Measurements from ENCODE around the gene SLC25A51. TPM values are rescaled to one million over a fixed set of nuclear protein-coding genes. Genes with fewer than 3 reads are reported as not detected.

The SLC25A51 gene
- total RNA-seq, 2 donors from 2014 or later: 19.8 to 23.4 TPM

DNA sequence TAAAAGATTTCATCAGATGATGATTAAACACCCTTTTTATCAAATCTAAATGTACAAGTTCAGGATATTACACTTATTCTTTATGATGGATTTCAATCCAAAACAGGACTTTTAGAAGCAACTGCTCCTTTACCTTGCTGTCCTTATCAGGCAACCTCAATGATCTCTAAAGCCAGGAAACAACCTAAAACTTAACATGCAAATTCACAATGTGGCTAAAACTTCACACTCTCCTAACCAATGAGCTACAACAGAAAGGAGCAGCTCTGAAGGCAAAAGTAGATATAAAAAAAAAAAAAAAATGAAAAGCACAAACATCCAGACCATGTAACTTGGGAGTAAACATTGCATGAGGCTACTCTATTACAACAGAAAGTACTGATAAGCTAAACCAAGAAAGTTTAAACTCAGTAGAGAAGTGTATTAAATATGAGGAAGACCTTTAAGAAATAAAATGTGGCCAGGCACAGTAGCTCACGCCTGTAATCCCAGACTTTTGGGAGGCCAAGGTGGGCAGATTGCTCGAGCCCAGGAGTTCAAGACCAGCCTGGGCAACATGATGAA lies 22.9 kb downstream of the SLC25A51 start:
- intact Hi-C loops (cut with DNase I, micrococcal nuclease): no loop called here
- ATAC-seq: no peak
- no peak for DNase-seq

DNA sequence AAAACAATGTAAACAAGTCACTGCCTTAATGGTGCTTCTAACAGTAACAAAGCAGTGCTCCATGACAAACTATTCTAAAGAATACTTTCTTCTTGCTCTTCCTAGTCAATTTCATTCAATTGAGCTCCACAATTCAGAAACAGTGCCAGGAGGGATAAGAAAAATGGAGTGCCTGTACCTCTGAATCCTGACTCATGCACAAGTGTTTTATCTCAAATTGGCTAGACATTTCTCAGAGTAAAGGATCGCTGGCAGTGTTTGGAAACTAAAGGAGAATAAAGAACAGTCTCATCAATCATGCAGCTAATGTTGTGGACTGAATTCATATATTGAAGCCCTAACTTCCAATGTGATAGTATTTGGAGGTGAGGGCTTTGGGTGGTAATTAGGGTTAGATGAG lies 27.6 kb downstream of the SLC25A51 start:
- no peak for ATAC-seq
- no peak for DNase-seq
- intact Hi-C loops (cut with DNase I, micrococcal nuclease): no loop called here

DNA sequence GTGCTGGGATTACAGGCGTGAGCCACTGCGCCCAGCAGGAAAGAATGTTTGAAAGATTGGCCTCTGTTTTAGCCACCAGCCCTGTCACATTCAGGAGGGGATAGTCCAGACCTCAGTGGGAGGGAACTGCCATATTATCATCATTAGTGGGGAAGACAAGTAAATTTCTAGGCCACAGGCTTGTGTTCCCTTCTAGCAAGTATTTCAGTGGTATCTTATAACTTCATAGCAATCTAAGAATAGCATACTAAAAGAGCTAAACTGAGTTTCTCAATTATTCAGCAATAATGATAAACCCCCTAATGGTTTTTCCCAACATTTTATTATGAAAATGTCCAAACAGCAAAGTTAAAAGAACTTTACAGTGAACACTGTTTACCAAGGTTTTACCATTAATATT lies 30.0 kb downstream of the SLC25A51 start:
- ATAC-seq: no peak
- intact Hi-C loops (cut with DNase I, micrococcal nuclease): no loop called here
- no peak for DNase-seq

DNA sequence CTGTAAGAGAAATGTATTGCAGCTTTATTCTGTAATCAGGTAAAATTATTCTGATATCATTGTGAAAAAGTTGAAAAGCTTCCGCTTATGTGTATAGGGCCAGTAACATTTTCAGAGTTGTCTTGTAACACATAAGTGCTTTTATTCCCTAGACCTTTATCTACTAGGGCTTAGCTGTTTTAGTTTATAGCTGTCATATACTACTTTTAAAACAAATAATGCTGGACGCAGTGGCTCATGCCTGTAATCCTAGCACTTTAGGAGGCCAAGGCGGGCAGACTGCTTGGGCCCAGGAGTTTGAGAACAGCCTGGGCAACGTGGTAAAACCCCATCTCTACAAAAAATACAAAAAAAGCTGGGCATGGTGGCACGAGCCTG lies 33.1 kb downstream of the SLC25A51 start:
- ATAC-seq (peak; percentile 97), DNase-seq (peak in 1 of 2 donors; percentile 19)
- intact Hi-C loops (cut with DNase I, micrococcal nuclease): no loop called here

DNA sequence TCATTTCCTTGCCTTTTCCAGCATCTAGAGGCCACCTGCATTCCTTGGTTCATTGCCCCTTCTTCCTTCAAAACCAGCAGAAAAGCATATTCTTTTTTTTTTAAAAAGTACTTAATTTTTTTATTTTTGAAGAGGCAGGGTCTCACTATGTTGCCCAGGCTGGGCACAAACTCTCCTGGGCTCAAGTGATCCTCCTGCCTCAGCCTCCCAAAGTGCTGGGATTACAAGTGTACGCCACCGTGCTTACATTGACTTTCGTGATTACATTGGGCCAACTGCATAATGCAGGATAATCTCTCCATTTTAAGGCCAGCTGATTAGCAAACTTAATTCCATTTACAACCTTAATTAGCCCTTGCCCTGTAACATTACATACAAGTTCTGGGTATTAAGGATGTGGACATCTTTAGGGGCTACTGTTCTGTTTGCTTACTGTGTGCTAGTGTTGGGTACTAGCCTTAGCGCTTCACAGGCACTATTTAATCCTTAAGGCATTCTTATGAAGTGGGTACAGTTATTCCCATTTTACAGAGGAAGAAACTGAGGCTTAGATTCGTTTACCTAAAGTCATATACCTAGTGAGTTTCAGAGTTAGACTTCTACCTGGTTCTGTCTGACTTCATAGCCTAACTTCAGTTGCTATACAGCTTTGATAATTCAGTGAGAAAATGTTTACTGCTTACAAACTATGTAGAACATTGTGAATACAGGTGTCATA lies 33.7 kb downstream of the SLC25A51 start:
- DNase-seq: no peak
- ATAC-seq: no peak
- intact Hi-C loops (cut with DNase I, micrococcal nuclease): no loop called here

DNA sequence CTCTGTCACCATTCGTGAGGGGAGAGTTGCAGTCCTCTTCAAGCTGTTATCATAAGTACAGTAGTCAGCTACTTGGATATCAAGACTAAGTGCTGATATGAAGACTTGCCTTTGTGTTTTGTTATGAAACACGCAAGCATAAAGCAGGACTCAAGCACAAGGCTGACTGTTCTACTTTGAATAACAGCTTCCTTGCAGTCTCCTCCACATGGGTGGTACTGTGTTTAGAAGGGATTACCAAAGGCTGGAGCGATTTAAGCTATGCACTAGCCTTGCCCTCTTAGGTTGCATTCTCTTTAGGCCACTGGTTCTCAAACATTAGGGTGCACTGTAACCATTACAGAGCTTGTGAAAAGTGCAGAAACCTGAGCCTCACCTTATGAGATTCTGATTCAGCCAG lies 41.4 kb downstream of the SLC25A51 start:
- ATAC-seq (no peak), DNase-seq (no peak)
- intact Hi-C loops (cut with DNase I, micrococcal nuclease): no loop called here

DNA sequence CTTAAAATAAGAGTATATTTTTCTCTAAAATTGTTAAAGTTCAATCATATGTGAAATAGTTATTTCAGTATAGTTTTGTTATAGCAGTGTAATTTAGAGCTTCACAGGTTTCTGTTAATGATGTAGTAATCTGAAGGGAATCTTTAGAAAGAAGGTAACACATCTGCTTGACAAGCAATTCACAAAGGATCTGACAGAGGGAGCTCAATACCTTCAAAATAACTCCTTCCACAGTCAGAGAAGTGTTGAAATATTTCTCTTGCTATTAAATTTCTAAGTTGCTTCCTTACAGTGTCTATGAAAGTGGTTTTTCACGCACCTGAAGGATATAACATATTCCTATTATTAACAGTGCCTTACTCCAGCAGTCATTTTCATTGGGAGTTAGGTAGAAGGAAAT lies 44.9 kb downstream of the SLC25A51 start:
- no peak for DNase-seq
- intact Hi-C loops (cut with DNase I, micrococcal nuclease): no loop called here
- ATAC-seq: no peak

DNA sequence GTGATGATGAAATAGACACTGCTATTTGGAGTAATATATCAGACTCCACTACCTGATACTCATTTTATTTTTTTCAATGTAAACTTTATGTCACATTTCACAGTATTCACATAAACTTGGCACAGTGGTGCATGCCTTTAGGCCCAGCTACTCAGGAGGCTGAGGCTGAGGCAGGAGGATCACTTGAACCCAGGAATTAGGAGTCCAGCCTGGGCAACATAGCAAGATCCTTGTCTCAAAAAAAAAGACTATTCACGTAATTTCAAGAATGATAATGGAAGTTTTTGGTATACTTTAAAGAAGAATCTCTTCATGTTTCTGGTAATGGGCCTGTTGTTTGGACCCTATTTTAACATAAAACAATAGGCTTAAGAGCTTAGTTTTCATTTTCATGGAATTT lies 47.4 kb downstream of the SLC25A51 start:
- intact Hi-C loops (cut with DNase I, micrococcal nuclease): no loop called here
- ATAC-seq (no peak), DNase-seq (no peak)

DNA sequence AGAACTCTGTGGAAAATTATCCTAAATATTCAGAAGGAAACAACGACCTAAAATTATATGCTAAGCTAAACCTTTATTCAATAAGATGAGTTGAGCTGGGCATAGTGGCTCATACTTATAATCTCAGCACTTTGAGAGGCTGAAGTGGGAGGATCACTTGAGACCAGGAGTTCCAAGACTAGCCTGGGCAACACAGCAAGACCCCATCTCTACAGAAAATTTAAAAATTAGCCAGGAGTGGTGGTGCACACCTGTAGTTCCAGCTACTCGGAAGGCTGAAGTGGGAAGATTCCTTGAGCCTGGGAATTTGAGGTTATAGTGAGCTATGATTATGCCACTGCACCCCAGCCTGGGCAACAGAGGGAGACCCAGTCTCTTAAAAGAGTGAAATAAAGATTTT lies 51.7 kb downstream of the SLC25A51 start:
- intact Hi-C loops (cut with DNase I, micrococcal nuclease): no loop called here

DNA sequence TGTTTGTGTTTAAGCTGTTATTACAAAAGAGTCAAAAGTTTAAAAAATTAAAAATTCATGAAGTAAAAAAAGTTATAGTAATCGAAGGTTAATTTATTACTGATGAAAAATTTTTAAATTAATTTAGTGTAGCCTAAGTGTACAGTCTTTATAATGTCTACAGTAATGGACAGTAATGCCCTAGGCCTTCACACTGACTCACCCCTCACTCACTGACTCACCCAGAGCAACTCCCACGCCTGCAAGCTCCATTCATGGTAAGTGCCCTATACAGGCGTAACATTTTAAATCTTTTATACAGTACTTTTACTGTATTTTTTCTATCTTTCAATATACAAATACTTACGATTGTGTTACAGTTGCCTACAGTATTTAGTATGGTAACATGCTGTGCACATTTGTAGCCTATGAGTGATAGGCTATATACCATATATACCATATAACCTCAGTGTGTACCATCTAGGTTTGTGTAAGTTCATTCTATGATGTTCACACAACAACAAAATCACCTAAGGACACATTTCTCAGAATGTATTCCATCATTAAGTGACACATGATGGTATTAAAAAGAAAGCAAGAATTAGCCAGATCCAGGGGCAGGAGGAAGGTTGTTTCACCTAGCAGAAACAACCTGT lies 63.2 kb downstream of the SLC25A51 start:
- intact Hi-C loops (cut with DNase I, micrococcal nuclease): no loop called here
- ATAC-seq (no peak), DNase-seq (no peak)

More for the DNA sequence above, 51.7 kb downstream of the SLC25A51 start:
- ATAC-seq (no peak), DNase-seq (no peak)

DNA sequence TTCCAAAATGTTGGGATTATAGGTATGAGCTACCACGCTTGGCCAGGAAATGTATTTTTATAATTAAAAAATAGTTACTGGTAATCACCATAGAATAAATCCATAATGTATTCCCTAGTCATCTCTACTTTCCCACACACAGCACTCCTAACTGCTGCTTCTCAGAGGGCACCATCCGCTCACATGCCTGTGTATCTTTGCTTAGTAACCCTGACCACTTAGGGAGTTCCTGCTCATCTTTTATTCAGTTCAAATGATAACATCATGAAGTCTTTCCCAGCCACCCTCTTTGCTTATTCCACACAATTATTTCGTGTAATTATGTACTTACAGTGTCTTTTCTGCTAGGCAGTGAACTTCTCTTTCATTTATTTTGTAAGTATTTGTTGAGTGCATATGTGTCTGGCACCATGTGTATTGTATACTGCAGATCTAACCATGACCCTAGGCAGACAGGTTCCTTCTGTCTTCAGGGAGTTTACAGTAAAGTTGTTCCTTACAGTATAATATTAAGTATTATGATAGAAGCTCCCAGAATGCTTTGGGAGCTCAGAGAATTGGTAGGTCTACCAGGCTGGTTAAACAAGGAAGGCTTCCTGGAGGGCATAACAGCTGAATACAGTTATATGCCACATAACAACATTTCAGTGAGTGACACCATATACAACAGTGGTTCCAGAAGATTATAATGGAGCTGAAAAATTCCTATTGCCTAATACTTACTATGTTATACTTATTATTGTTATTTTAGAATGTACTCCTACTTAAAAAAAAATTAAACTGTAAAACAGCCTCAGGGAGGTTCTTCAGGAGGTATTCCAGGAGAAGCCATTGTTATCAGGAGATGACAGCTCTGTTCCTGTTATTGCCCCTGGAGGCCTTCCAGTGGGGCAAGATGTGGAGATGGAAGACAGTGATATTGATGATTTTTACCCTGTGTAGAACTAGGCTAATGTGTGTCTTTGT lies 64.1 kb downstream of the SLC25A51 start:
- intact Hi-C loops (cut with DNase I, micrococcal nuclease): no loop called here
- ATAC-seq: no peak
- DNase-seq: no peak

Other genes starting within 250 kb of the SLC25A51 start
- gene TRMT10B, start 150.3 kb downstream of the SLC25A51 start, total RNA-seq: 1 to 10 TPM; 6.6 to 7.2 TPM
- 10 to 100 TPM; 30.5 to 31.4 TPM for gene EXOSC3, start 119.1 kb downstream of the SLC25A51 start, total RNA-seq
- 10 to 100 TPM; 21.2 to 26.9 TPM for gene DCAF10, start 103.3 kb downstream of the SLC25A51 start, total RNA-seq
- 10 to 100 TPM; 19.6 to 26.2 TPM for gene SHB, start 165.1 kb upstream of the SLC25A51 start, total RNA-seq

All from left colon (tissue), 2 donors.